Right renal cortex interstitium (tissue), 3 donors: Measurements from ENCODE around the gene SCGB1D1. TPM values are rescaled to one million over a fixed set of nuclear protein-coding genes. Genes with fewer than 3 reads are reported as not detected.

Source experiments
- DNase-seq, 3 donors: peaks; one replicate each; pipeline ENCODE4 v3.0.0-alpha.2; 2013; ENCODE audit warnings: low read depth in 3 of 3, low spot score in 2 of 3
- polyA plus RNA-seq, 3 donors: library from polyadenylated mRNA; unstranded; fragments of 120-200 nt; gene quantifications; one replicate each; pipeline ENCODE4 v1.2.1, GENCODE V29; 2013; ENCODE audit not compliant: insufficient read length in 3 of 3

SCGB1D1 gene
- polyA plus RNA-seq, 3 donors = not detected

- DNase-seq = no peak
Measured at GRCh38 chr11:62221498-62221897, 31.5 kb downstream of the SCGB1D1 start.

DNA sequence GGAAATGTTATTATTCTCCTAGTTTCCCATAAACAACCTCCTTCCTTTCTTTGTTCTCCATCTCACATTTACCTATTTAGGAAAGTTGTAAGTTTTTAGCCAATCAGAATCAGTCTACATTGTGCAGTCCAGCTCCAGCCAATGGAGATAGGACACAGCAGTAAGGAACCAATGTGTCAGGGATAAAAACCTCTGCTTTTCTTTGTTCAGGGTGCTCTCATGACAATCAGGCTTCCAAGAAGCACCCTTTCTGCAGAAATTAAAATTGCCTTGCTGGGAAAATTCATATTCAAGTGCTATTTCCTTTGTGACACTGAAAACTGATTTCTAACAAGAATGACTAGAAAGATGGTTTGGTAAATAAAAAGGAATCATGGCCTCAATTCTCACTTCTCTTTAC is 33.1 kb downstream of the SCGB1D1 start:
- no peak for DNase-seq

DNA sequence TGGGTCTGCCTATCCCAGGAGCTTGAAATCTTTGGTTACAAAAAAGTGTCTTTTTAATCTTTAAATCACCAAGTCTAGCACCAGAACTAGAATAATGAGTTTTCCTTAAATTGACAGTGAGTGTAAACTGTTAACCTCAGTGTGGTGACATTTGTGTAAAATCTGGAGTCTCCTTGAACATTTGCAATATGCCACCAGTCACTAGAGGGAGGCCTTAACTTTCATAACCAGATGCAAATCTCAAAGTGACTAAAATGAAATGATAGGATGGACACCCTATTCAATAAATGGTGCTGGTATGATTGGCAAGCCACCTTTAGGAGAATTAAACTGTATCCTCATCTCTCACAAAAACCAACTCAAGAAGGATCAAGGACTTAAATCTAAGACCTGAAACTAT is 43.7 kb downstream of the SCGB1D1 start:
- DNase-seq = no peak

DNA sequence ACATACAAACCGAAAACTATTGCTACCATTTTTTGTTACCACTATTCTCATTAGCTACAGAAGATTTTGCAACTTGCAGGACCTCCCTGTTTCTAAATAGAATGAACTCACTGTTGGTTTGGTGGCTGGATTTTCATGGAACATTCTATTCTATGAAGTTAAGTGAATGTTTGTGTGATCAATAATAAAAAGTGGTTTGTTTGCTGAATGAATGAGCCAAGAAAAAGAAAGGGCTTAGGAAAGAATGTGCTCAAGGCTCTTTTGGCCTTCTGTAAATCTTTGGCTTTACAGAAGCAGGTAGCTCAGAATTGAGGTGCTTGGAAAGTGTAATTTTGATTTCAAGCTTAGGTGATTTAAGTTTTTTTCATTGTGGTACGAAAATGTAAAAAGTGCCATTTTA is 46.2 kb downstream of the SCGB1D1 start:
- DNase-seq = no peak

DNA sequence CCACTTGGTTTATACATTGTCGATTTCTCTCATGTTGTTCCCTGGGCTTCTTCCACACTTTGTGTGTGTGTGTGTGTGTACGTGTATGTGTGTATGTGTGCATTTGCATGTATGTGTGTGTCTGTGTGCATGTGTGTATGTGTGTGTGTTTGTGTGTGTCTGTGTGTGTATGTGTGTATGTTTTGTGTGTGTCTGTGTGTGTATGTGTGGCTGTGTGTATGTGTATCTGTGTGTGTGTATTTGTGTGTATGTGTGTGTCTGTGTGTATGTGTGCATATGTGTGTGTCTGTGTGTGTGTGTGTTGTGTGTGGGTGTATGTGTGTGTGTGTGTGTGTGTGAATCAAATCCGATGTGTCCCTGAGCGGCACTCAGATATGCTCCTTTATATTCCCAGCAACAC is 47.5 kb downstream of the SCGB1D1 start:
- DNase-seq = no peak

- DNase-seq = no peak
Measured at GRCh38 chr11:62238151-62238550, 48.1 kb downstream of the SCGB1D1 start.

DNA sequence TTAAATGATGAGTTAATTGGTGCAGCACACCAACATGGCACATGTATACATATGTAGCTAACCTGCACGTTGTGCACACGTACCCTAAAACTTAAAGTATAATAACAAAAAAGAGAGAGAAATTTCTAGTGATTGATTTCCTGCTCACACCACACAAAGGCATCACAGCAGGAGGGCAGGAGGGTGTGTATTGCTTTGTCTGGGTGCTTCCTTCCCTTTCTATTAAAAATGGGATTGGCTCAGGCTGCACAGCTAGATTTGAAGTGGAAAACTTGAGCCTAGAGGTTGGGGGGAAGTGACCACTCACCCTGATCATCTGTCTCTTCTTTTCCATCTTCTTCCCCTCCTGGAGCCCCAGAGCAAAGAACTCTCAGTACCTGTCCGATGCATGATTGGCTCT is 51.1 kb downstream of the SCGB1D1 start:
- DNase-seq = no peak

GRCh38 chr11:62242021-62242420 is 52.0 kb downstream of the SCGB1D1 start, which contains the start of gene SCGB1D2:
SCGB1D2 (plus strand) TSS chr11:62242239; CDS start chr11:62242308, 69 bp downstream.
- no peak for DNase-seq

Other genes with a start within 250 kb of the SCGB1D1 start
- gene BEST1, start 239.9 kb upstream of the SCGB1D1 start, polyA plus RNA-seq = 1 to 10 TPM; 2.7 to 4.3 (median 3.5) TPM
- 1,000 to 10,000 TPM; 2,134 to 2,368 (median 2,143) TPM for gene FTH1, start 222.6 kb upstream of the SCGB1D1 start, polyA plus RNA-seq
- 10 to 100 TPM; 29.3 to 36.8 (median 29.8) TPM for gene INCENP, start 66.2 kb upstream of the SCGB1D1 start, polyA plus RNA-seq
- under 1 TPM in 2 of 3 donors, not detected in 1; 0.49 to 0.51 TPM for gene SCGB2A1, start 18.5 kb downstream of the SCGB1D1 start, polyA plus RNA-seq
- gene SCGB1D2, start 52.0 kb downstream of the SCGB1D1 start, polyA plus RNA-seq = 1 to 10 TPM; 2.3 to 2.5 (median 2.4) TPM
- not detected for gene SCGB2A2, start 79.9 kb downstream of the SCGB1D1 start, polyA plus RNA-seq
- gene SCGB1D4, start 108.9 kb downstream of the SCGB1D1 start, polyA plus RNA-seq = not detected
- 10 to 100 TPM; 42.5 to 61.3 (median 56.1) TPM for gene ASRGL1, start 147.2 kb downstream of the SCGB1D1 start, polyA plus RNA-seq
- not detected for gene SCGB1A1, start 228.8 kb downstream of the SCGB1D1 start, polyA plus RNA-seq